ENCODE data around the gene KCNT1.

Gene KCNT1

DNA sequence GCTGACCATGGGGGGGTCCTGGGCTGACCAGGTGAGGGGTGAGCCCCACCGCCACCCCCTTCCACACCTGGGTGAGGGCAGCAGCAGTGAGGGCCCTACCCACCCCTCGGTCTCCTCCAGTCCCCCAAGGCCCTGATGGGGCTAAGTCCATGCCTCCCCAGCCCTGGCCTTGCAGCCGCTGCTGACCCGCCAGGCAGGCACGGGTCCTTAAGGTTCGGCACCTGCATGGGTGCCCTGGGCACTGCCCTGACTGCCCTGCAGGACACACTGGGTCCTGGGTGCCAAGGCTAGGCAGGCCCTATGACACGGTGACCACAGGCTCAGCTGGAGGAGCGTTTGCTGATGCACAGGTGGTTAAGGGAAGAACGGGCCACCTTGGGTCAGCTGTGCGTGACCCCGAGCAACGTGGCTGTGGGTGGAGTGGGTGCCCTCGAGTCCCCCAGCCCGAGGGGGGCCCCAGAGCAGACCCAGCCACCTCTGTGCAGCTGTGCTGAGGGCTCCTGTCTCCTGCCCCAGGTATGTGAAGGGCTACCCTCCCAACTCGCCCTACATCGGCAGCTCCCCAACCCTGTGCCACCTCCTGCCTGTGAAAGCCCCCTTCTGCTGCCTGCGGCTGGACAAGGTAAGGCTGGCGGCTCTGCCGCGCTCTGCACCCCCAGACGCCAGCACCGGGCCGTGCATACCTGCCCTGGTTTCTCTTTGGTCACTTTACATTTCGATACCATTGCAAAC, 73.0 kb downstream of the KCNT1 start:
- no peak for DNase-seq
- ATAC-seq = no peak
- H3K9me3 Mint-ChIP-seq = no peaks in the 10 kb centered on the region
- H3K36me3 Mint-ChIP-seq (ENCODE audit: low read depth) = no peaks in the 10 kb centered on the region
- no peak overlapping the region for H3K4me3 Mint-ChIP-seq
- H3K27me3 Mint-ChIP-seq = peaks cover 2% of the 10 kb centered on the region
- H3K4me1 Mint-ChIP-seq = no peaks in the 10 kb centered on the region
- no peak overlapping the region for H3K27ac Mint-ChIP-seq

DNA sequence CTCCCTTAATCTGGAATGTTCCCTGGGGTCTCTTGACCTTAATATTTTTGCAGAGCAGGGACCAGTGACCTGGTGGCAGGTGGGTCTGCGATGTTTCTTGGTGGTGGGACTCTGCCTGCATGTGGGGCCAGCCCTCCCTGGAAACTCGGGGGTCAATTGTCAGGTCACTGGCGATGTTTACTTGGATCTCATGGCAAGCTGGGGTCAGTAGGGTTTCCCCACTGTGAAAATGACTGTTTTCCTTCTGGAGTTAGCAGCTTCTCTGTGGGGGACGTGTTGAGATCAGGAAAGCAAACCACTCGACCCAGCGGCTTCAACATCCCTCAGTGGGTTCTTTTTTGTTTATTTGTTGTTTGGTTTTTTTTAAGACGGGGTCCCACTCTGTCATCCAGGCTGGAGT, 73.9 kb downstream of the KCNT1 start:
- H3K36me3 Mint-ChIP-seq (ENCODE audit: low read depth) = no peaks in the 10 kb centered on the region
- no peaks in the 10 kb centered on the region for H3K4me1 Mint-ChIP-seq
- DNase-seq (no peak), ATAC-seq (no peak)
- peaks cover 2% of the 10 kb centered on the region for H3K27me3 Mint-ChIP-seq
- H3K9me3 Mint-ChIP-seq = no peaks in the 10 kb centered on the region
- no peak overlapping the region for H3K27ac Mint-ChIP-seq
- no peak overlapping the region for H3K4me3 Mint-ChIP-seq

DNA sequence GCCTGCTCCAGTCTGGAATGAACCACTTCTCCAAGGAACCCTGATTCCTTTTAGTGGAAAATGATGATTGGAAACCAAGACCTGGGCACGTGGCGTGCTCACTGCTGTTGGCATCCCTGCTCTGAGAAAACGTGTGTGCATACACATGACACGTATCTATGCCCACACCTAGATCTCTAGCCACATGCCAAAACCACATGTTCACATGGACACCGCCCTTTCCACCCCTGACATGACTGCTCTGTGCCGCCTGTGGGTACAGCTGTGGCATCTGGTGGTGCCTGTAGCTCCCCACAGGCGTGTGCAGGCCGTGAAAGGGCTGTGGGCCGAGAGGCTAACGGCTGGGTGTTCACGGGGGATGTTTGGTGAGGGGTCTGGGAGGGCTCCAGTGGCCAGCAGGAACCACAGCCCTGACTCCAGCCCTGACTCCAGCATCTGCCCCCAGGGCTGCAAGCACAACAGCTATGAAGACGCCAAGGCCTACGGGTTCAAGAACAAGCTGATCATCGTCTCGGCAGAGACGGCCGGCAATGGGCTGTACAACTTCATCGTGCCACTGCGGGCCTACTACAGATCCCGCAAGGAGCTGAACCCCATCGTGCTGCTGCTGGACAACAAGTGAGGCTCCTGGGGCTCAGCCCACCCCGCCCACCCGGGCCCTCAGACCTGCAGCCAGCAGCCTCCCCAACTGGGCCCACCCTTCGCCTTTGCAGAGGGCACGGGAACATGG, 75.1 kb downstream of the KCNT1 start:
- H3K9me3 Mint-ChIP-seq = no peaks in the 10 kb centered on the region
- no peak overlapping the region for H3K27ac Mint-ChIP-seq

GRCh38 chr9:135777623-135778177, 75.7 kb downstream of the KCNT1 start:
- Mint-ChIP-seq H3K4me1 (no peaks in the 10 kb centered on the region), H3K4me3 (no peak overlapping the region), H3K27ac (no peak overlapping the region), H3K27me3 (peaks cover 2% of the 10 kb centered on the region), H3K36me3 (ENCODE audit: low read depth) (no peaks in the 10 kb centered on the region), H3K9me3 (no peaks in the 10 kb centered on the region)
- DNase-seq (no peak), ATAC-seq (no peak)

More for the DNA sequence above, 75.1 kb downstream of the KCNT1 start:
- Mint-ChIP-seq H3K27me3 (peaks cover 2% of the 10 kb centered on the region), H3K4me3 (no peak overlapping the region), H3K36me3 (ENCODE audit: low read depth) (no peaks in the 10 kb centered on the region), H3K4me1 (no peaks in the 10 kb centered on the region)
- ATAC-seq = no peak
- no peak for DNase-seq

DNA sequence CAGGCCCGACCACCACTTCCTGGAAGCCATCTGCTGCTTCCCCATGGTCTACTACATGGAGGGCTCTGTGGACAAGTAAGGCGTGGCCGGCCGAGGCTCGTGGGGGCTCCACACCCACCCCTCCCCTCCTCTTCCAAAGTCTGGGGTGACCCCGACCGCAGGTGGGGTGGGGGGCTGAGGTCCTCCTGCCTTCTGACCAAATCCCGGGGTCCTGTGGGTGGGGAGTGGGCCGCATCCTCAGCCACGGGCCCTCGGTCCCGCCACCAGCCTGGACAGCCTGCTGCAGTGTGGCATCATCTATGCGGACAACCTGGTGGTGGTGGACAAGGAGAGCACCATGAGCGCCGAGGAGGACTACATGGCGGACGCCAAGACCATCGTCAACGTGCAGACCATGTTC, 76.4 kb downstream of the KCNT1 start:
- no peaks in the 10 kb centered on the region for H3K9me3 Mint-ChIP-seq
- DNase-seq (no peak), ATAC-seq (no peak)
- H3K4me1 Mint-ChIP-seq = no peaks in the 10 kb centered on the region
- peaks cover 2% of the 10 kb centered on the region for H3K27me3 Mint-ChIP-seq
- no peak overlapping the region for H3K27ac Mint-ChIP-seq
- H3K4me3 Mint-ChIP-seq = no peak overlapping the region
- no peaks in the 10 kb centered on the region for H3K36me3 Mint-ChIP-seq (ENCODE audit: low read depth)

GRCh38 chr9:135779571-135779970, 77.6 kb downstream of the KCNT1 start:
- H3K27ac Mint-ChIP-seq = no peak overlapping the region
- H3K4me3 Mint-ChIP-seq = no peak overlapping the region
- H3K27me3 Mint-ChIP-seq = peaks cover 2% of the 10 kb centered on the region
- H3K36me3 Mint-ChIP-seq (ENCODE audit: low read depth) = no peaks in the 10 kb centered on the region
- H3K4me1 Mint-ChIP-seq = no peaks in the 10 kb centered on the region
- ATAC-seq = no peak
- no peaks in the 10 kb centered on the region for H3K9me3 Mint-ChIP-seq
- no peak for DNase-seq

GRCh38 chr9:135780086-135780485, 78.1 kb downstream of the KCNT1 start:
- no peaks in the 10 kb centered on the region for H3K4me1 Mint-ChIP-seq
- DNase-seq (no peak), ATAC-seq (no peak)
- peaks cover 2% of the 10 kb centered on the region for H3K27me3 Mint-ChIP-seq
- H3K9me3 Mint-ChIP-seq = no peaks in the 10 kb centered on the region
- H3K27ac Mint-ChIP-seq = no peak overlapping the region
- no peaks in the 10 kb centered on the region for H3K36me3 Mint-ChIP-seq (ENCODE audit: low read depth)
- no peak overlapping the region for H3K4me3 Mint-ChIP-seq

DNA sequence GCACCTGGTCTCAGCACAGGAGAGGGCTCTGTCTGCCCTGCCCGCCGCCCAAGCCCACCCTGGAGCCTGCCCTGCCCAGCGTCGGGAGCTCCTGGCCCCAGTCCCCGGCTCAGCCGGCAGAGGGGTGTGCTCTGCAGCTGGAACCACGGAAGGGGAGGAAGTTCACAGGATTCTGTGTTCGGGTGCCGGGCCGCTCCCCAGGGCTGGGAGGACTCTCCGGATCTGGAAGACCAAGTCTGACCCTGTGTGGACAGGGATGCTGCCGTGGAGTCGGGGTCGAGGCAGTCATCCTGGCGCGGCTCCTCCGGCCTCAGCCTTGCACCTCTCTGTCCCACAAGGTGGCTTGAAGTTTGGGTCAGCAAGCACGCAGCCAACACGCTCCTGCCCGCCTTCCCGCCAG, 78.6 kb downstream of the KCNT1 start:
- H3K4me3 Mint-ChIP-seq = no peak overlapping the region
- peaks cover 2% of the 10 kb centered on the region for H3K27me3 Mint-ChIP-seq
- no peaks in the 10 kb centered on the region for H3K36me3 Mint-ChIP-seq (ENCODE audit: low read depth)
- no peak overlapping the region for H3K27ac Mint-ChIP-seq
- H3K4me1 Mint-ChIP-seq = no peaks in the 10 kb centered on the region
- no peaks in the 10 kb centered on the region for H3K9me3 Mint-ChIP-seq
- ATAC-seq = no peak
- no peak for DNase-seq

- no peaks in the 10 kb centered on the region for H3K36me3 Mint-ChIP-seq (ENCODE audit: low read depth)
- no peak for DNase-seq
- no peaks in the 10 kb centered on the region for H3K9me3 Mint-ChIP-seq
- no peaks in the 10 kb centered on the region for H3K4me1 Mint-ChIP-seq
- H3K4me3 Mint-ChIP-seq = no peak overlapping the region
- no peak overlapping the region for H3K27ac Mint-ChIP-seq
- no peak for ATAC-seq
- H3K27me3 Mint-ChIP-seq = no peaks in the 10 kb centered on the region
Observed at GRCh38 chr9:135782946-135783345, 81.0 kb downstream of the KCNT1 start.

- Mint-ChIP-seq H3K36me3 (ENCODE audit: low read depth) (no peaks in the 10 kb centered on the region), H3K4me3 (no peak overlapping the region), H3K4me1 (no peaks in the 10 kb centered on the region), H3K27ac (no peak overlapping the region), H3K9me3 (no peaks in the 10 kb centered on the region), H3K27me3 (no peaks in the 10 kb centered on the region)
- DNase-seq (no peak), ATAC-seq (no peak)
Observed at GRCh38 chr9:135783540-135784245, 81.7 kb downstream of the KCNT1 start.

DNA sequence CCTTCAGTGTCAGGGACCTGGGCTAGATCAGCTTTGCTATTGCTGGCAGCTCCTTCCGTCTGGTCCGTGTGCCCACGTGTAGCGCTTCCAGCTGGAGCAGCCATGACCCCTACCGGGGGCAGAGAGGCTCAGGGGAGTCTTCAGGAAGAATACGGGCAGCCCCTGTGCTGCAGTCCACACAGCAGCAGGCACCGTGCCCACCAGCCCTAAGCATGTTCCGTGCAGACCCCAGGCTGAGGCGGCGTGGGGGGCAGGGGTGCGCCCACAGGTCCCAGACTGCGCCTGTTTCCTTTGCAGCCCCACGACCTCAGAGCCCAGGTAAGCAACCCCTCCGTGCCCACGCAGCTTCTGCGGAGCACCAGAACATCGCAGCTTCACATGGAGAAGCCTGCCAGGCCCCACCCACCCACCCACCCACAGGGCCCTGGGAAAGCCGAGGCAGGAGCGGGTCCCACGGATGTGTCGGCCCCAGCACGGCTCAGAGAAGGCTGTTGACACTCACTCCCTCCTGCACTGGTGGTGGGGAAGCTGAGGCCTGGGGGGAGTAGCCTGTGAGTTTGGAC, 83.1 kb downstream of the KCNT1 start:
- DNase-seq = no peak
- H3K4me1 Mint-ChIP-seq = no peaks in the 10 kb centered on the region
- no peaks in the 10 kb centered on the region for H3K27me3 Mint-ChIP-seq

DNA sequence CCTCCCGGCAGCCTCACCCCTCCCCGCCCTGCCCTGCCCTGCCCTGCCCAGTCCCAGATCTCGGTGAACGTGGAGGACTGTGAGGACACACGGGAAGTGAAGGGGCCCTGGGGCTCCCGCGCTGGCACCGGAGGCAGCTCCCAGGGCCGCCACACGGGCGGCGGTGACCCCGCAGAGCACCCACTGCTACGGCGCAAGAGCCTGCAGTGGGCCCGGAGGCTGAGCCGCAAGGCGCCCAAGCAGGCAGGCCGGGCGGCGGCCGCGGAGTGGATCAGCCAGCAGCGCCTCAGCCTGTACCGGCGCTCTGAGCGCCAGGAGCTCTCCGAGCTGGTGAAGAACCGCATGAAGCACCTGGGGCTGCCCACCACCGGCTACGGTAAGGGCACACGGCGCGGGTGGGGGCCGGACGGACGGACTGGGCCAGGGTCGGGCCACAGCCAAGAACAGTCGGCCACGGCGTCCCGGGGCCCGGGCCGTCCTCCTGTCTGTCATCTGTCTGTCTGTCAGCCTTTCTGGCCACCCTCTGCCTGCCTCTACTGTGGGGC, 84.2 kb downstream of the KCNT1 start:
- no peak overlapping the region for H3K27ac Mint-ChIP-seq
- no peaks in the 10 kb centered on the region for H3K4me1 Mint-ChIP-seq
- H3K27me3 Mint-ChIP-seq = no peaks in the 10 kb centered on the region
- H3K4me3 Mint-ChIP-seq = no peak overlapping the region
- ATAC-seq (no peak), DNase-seq (no peak)
- no peaks in the 10 kb centered on the region for H3K36me3 Mint-ChIP-seq (ENCODE audit: low read depth)
- H3K9me3 Mint-ChIP-seq = no peaks in the 10 kb centered on the region

More for the DNA sequence above, 83.1 kb downstream of the KCNT1 start:
- H3K36me3 Mint-ChIP-seq (ENCODE audit: low read depth) = no peaks in the 10 kb centered on the region
- peak; percentile 5 for ATAC-seq
- no peaks in the 10 kb centered on the region for H3K9me3 Mint-ChIP-seq
- H3K27ac Mint-ChIP-seq = no peak overlapping the region
- no peak overlapping the region for H3K4me3 Mint-ChIP-seq

GRCh38 chr9:135787317-135787716, 85.3 kb downstream of the KCNT1 start:
- no peak overlapping the region for H3K4me3 Mint-ChIP-seq
- no peak overlapping the region for H3K27ac Mint-ChIP-seq
- DNase-seq (no peak), ATAC-seq (no peak)
- H3K4me1 Mint-ChIP-seq = no peaks in the 10 kb centered on the region
- no peaks in the 10 kb centered on the region for H3K36me3 Mint-ChIP-seq (ENCODE audit: low read depth)
- no peaks in the 10 kb centered on the region for H3K27me3 Mint-ChIP-seq
- no peaks in the 10 kb centered on the region for H3K9me3 Mint-ChIP-seq

GRCh38 chr9:135787776-135788575, 86.0 kb downstream of the KCNT1 start:
- no peaks in the 10 kb centered on the region for H3K9me3 Mint-ChIP-seq
- no peak for ATAC-seq
- H3K4me1 Mint-ChIP-seq = no peaks in the 10 kb centered on the region
- no peak overlapping the region for H3K4me3 Mint-ChIP-seq
- H3K27me3 Mint-ChIP-seq = no peaks in the 10 kb centered on the region
- no peak overlapping the region for H3K27ac Mint-ChIP-seq
- DNase-seq = no peak
- H3K36me3 Mint-ChIP-seq (ENCODE audit: low read depth) = no peaks in the 10 kb centered on the region

Data from activated naive CD8-positive, alpha-beta T cell treated with anti-CD3 and anti-CD28 coated beads, Interleukin-2, amount 50 U/mL, for 24 hours (primary cell).